Measurements from ENCODE around the gene HDAC4. TPM values are rescaled to one million over a fixed set of nuclear protein-coding genes. Genes with fewer than 3 reads are reported as not detected.

The HDAC4 gene
- total RNA-seq, 1 experiment from 2014 or later, result 47.6 TPM

DNA sequence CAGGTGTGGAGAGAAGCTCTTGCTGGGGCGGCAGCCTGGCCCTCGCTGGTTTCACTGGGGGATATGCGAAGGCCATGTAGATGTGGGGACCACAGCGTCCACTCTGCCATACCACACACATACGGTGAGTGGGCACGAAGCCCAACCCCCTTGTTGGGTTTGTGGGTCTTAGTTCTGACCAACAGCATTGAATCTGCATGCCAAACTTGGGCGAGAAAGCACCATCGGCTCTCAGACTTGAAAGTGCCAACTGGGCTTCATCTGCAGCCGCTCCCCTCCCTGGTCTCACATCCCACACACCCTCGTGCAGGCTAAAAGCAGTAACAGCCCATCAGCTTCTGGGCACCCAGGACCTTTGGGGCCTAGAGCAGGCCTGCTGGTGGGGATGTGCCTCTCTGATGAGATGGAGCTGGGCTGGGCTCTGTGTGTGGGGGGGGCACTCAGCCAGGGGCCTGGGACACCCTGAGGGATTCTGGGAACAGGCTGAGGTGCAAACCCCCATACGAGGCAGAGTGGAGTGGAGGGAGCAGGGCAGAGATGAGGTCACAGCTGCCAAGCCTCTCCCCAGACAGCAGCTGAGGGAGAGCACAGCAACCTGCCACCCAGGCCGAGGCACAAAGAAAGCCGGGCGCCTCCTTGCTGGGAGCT, 288.6 kb downstream of the HDAC4 start:
- no peaks in the 10 kb centered on the region for H3K9me2 ChIP-seq (ENCODE audit: insufficient read depth)
- H2AFZ ChIP-seq (ENCODE audit: low read depth, low read length, poor library complexity, severe bottlenecking), result no peak overlapping the region
- ChIA-PET RAD21 (ENCODE audit: low non-redundant PET in 1 of 2, low total read pairs in 2 of 2, uncharacterized antibody in 2 of 2, unreplicated experiment in 2 of 2) (no interaction called here), CTCF (no interaction called here), POLR2A (no interaction called here)
- intact Hi-C loops (cut with micrococcal nuclease), result no loop called here
- H3K27ac ChIP-seq (ENCODE audit: low read depth, low read length), result no peak overlapping the region
- no TSS peak for BruUV-seq (replicated peaks)
- no peaks in the 10 kb centered on the region for H3K27me3 ChIP-seq (ENCODE audit: insufficient read depth, low read length)
- no peaks in the 10 kb centered on the region for H4K20me1 ChIP-seq (ENCODE audit: insufficient read depth)
- ATAC-seq (no peak), DNase-seq (ENCODE audit: low read depth, low spot score) (no peak)
- no peak overlapping the region for H3K4me3 ChIP-seq (replicated peaks in 1 of 2; ENCODE audit: low read depth in 1 of 2, low read length in 2 of 2)
- peaks cover 0 to 4% of the 10 kb centered on the region in 2 experiments; a peak in 1 of 4 replicates for H3K36me3 ChIP-seq (ENCODE audit: control insufficient read depth in 1 of 2, insufficient read depth in 2 of 2, low read length in 2 of 2)
- peaks cover 0 to 6% of the 10 kb centered on the region in 2 experiments; a peak in 1 of 4 replicates for H3K4me1 ChIP-seq (ENCODE audit: control insufficient read depth in 1 of 2, insufficient read depth in 2 of 2, low read length in 2 of 2)
- no peak overlapping the region for H3K9ac ChIP-seq (ENCODE audit: low read length)
- H3K9me3 ChIP-seq (ENCODE audit: control insufficient read depth in 1 of 2, insufficient read depth in 1 of 2, low read depth in 1 of 2, low read length in 2 of 2), result no peaks in the 10 kb centered on the region
- no peak for TF ChIP-seq YY1 (IDR thresholded peaks at IDR 0.05; ENCODE audit: extremely low read depth, insufficient replicate concordance, low read depth, low read length)
- TF ChIP-seq ZNF274 (IDR thresholded peaks at IDR 0.05; ENCODE audit: low read depth, low read length), result no peak
- no peak for TF ChIP-seq ELF1 (IDR thresholded peaks at IDR 0.05; ENCODE audit: borderline replicate concordance, low read depth)
- no peak for TF ChIP-seq ZFX (IDR thresholded peaks at IDR 0.05)
- TF ChIP-seq, protein P1, sequence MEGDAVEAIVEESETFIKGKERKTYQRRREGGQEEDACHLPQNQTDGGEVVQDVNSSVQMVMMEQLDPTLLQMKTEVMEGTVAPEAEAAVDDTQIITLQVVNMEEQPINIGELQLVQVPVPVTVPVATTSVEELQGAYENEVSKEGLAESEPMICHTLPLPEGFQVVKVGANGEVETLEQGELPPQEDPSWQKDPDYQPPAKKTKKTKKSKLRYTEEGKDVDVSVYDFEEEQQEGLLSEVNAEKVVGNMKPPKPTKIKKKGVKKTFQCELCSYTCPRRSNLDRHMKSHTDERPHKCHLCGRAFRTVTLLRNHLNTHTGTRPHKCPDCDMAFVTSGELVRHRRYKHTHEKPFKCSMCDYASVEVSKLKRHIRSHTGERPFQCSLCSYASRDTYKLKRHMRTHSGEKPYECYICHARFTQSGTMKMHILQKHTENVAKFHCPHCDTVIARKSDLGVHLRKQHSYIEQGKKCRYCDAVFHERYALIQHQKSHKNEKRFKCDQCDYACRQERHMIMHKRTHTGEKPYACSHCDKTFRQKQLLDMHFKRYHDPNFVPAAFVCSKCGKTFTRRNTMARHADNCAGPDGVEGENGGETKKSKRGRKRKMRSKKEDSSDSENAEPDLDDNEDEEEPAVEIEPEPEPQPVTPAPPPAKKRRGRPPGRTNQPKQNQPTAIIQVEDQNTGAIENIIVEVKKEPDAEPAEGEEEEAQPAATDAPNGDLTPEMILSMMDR (IDR thresholded peaks at IDR 0.05 in 2 of 3, conservative IDR thresholded peaks at IDR 0.05 in 1 of 3; ENCODE audit: borderline replicate concordance in 1 of 3, insufficient read depth in 1 of 3, low read depth in 2 of 3, low read length in 2 of 3), result no peak
- TF ChIP-seq CEBPB (IDR thresholded peaks at IDR 0.05; ENCODE audit: low read depth), result no peak
- TF ChIP-seq, protein P2, sequence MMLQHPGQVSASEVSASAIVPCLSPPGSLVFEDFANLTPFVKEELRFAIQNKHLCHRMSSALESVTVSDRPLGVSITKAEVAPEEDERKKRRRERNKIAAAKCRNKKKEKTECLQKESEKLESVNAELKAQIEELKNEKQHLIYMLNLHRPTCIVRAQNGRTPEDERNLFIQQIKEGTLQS (IDR thresholded peaks at IDR 0.05), result no peak
- no peaks in the 10 kb centered on the region for H3K79me2 ChIP-seq (ENCODE audit: insufficient read depth, low read length)
- no peak overlapping the region for H3K4me2 ChIP-seq (ENCODE audit: low read length)
